Measurements from ENCODE around the gene P2RX2. TPM values are rescaled to one million over a fixed set of nuclear protein-coding genes. Genes with fewer than 3 reads are reported as not detected.

P2RX2 gene
- not detected for total RNA-seq
- under 1 TPM in 2 of 3 donors, not detected in 1; 0.19 to 0.78 TPM for polyA plus RNA-seq
- long read RNA-seq, donor 1, result 0 reads
- long read RNA-seq, donor 2, result 0 reads
- long read RNA-seq, donor 3, result 0 reads
- long read RNA-seq, donor 4, result 0 reads
- long read RNA-seq, donor 5, result 0 reads
- long read RNA-seq, donor 6, result 0 reads
- long read RNA-seq, donor 7, result 0 reads
- long read RNA-seq, donor 8, result 0 reads
- long read RNA-seq, donor 9, result 0 reads
- long read RNA-seq, donor 10, result 0 reads

DNA sequence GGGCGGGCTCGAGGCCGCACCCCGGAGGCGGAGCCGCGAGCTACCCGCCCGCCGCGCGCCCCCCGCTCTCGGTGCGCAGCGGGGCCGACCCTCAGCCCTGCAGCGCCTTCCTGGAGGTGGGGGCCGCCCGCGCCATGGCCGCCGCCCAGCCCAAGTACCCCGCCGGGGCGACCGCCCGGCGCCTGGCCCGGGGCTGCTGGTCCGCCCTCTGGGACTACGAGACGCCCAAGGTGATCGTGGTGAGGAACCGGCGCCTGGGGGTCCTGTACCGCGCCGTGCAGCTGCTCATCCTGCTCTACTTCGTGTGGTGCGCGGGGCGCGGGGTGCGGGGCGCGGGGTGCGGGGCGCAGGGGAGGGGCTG lies at the start of gene P2RX2:
P2RX2 (plus strand) TSS at position 94 of the 361 bp plus-strand sequence; CDS start at position 135, 41 bp downstream.
- intact Hi-C loops (cut with DNase I; ENCODE audit: low total_unique reads), result no loop called here
- 0 to 12% (median 3%) methylated on average over 4 to 49 of the region's 49 CpGs; no CpG with 5 or more reads in 1 of the 5 donors for WGBS, 5 donors
- peaks cover 7 to 46% (median 32%) of the 10 kb centered on the region in 4 donors for H3K4me1 ChIP-seq
- H3K4me3 ChIP-seq, result peak within 1 kb of the TSS; percentile 15 to 35 (median 32)
- DNase-seq, result no peak
- peaks cover 22 to 67% (median 55%) of the 10 kb centered on the region in 3 donors for H3K27me3 ChIP-seq
- H3K9me3 ChIP-seq, result peaks cover 0 to 23% (median 18%) of the 10 kb centered on the region in 4 donors
- H3K36me3 ChIP-seq, result peaks cover 0 to 1% (median under 1%) of the 10 kb centered on the region in 4 donors
- TF ChIP-seq POLR2A (IDR thresholded peaks at IDR 0.05) (no peak), EP300 (IDR thresholded peaks at IDR 0.05) (no peak), POLR2AphosphoS5 (IDR thresholded peaks at IDR 0.05) (no peak)
- TF ChIP-seq, protein P1, sequence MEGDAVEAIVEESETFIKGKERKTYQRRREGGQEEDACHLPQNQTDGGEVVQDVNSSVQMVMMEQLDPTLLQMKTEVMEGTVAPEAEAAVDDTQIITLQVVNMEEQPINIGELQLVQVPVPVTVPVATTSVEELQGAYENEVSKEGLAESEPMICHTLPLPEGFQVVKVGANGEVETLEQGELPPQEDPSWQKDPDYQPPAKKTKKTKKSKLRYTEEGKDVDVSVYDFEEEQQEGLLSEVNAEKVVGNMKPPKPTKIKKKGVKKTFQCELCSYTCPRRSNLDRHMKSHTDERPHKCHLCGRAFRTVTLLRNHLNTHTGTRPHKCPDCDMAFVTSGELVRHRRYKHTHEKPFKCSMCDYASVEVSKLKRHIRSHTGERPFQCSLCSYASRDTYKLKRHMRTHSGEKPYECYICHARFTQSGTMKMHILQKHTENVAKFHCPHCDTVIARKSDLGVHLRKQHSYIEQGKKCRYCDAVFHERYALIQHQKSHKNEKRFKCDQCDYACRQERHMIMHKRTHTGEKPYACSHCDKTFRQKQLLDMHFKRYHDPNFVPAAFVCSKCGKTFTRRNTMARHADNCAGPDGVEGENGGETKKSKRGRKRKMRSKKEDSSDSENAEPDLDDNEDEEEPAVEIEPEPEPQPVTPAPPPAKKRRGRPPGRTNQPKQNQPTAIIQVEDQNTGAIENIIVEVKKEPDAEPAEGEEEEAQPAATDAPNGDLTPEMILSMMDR (IDR thresholded peaks at IDR 0.05), result no peak
- no peak within 1 kb of the TSS for H3K27ac ChIP-seq

DNA sequence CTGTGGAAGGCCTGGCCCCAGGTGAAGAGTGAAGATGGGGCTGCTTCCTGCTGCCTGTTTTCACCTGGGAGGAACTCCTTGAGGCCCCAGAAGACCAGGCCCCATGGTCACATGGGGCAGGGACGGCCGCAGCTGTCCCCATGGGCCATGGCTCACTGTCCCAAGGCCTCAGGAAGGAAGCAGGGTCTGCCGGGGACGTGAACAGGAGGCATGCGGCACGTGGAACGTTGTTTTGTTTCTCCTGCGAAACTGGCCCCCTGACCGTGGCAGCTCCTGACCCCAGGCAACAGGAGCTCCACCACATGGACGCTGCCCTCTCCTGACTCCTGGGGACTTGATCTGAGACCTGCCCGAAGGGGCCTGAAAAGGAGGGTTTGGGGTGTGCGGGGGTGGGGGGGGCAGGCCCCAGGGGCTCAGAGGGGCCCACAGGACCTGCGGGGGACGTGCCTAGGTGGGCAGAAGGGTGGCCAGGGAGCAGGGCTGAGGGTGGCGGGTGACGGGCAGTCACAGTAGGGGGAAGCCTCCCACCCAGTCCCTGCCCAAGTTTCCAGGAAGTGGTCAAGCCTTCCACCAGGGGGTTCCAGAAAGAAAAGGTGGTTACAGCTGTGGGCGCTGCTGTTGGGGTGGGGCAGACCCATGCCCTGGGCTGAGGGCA lies 49.6 kb upstream of the P2RX2 start:
- no peaks in the 10 kb centered on the region for H3K9me3 ChIP-seq
- no peak for DNase-seq
- H3K4me1 ChIP-seq, result peaks cover 4 to 14% (median 10%) of the 10 kb centered on the region in 4 donors
- 89 to 92% (median 90%) methylated on average over 9 to 17 of the region's 17 CpGs for WGBS, 5 donors
- intact Hi-C loops (cut with DNase I; ENCODE audit: low total_unique reads), result no loop called here
- H3K27me3 ChIP-seq, result no peaks in the 10 kb centered on the region
- TF ChIP-seq POLR2AphosphoS5 (IDR thresholded peaks at IDR 0.05) (no peak), EP300 (IDR thresholded peaks at IDR 0.05) (no peak), POLR2A (IDR thresholded peaks at IDR 0.05) (no peak)
- TF ChIP-seq, protein P1 (IDR thresholded peaks at IDR 0.05), result no peak
- H3K27ac ChIP-seq, result no peak overlapping the region
- H3K36me3 ChIP-seq, result peaks cover 0 to 85% (median 65%) of the 10 kb centered on the region in 4 donors
- no peak overlapping the region for H3K4me3 ChIP-seq

DNA sequence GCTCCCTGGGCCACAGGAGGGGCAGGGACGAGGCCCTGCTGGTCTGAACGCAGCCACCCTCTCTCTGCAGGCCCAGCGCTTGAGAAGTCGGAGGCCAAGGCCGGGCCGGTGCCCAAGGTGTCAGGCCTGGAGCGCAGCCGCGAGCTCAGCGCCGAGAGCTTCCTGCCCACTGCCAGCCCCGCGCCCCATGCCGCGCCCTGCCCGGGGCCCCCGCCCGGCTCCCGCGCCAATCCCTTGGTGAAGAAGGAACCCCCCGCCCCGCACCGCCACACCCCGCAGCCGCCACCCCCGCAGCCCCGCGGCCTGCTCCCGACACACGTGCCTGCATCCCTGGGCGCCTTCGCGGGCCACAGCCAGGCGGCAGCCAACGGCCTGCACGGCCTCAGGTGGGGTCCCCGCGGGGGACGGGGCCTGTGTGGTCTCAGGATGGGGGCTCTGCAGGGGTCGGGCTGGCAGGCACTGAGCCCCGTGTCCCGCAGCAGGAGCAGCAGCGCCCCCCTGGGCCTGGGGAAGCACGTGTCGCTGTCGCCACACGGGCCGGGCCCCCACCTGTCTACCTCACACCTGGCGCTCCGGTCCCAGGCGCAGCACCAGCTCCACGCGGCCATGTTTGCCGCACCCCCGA lies 48.6 kb upstream of the P2RX2 start:
- TF ChIP-seq POLR2A (IDR thresholded peaks at IDR 0.05) (no peak), EP300 (IDR thresholded peaks at IDR 0.05) (no peak), POLR2AphosphoS5 (IDR thresholded peaks at IDR 0.05) (no peak)
- TF ChIP-seq, protein P1 (IDR thresholded peaks at IDR 0.05), result no peak

DNA sequence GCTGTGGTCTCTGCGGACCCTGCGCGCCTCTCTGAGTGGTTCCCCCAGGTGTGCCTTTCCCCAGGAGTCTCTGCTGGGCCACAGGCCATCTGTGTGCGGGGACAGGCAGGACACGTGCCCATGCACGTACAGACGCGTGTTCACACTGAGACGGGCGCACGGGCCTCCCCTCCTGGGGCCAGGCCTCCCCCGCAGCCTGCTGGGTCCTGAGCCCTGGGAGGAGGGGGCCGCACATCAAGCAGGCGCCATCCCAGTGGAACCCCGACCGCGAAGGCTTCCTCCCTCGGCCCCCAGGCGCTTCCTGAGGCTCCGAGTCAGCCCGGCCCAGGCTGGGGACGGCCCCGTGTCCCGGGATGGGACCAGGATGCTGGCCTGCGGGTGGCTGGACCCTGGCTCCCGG lies 47.9 kb upstream of the P2RX2 start:
- WGBS, 5 donors, result 93 to 98% (median 98%) methylated on average over 3 to 26 of the region's 26 CpGs
- DNase-seq, result no peak
- intact Hi-C loops (cut with DNase I; ENCODE audit: low total_unique reads), result no loop called here
- Histone ChIP-seq H3K9me3 (no peaks in the 10 kb centered on the region), H3K4me3 (no peak overlapping the region), H3K36me3 (peaks cover 8 to 94% (median 76%) of the 10 kb centered on the region in 4 donors), H3K4me1 (peaks cover 4 to 14% (median 10%) of the 10 kb centered on the region in 4 donors), H3K27me3 (no peaks in the 10 kb centered on the region), H3K27ac (no peak overlapping the region)
- TF ChIP-seq, protein P1 (IDR thresholded peaks at IDR 0.05), result no peak
- no peak for TF ChIP-seq POLR2AphosphoS5 (IDR thresholded peaks at IDR 0.05)

More for the DNA sequence above, 48.6 kb upstream of the P2RX2 start:
- 95 to 97% (median 96%) methylated on average over 16 to 55 of the region's 55 CpGs for WGBS, 5 donors
- no peak for DNase-seq
- intact Hi-C loops (cut with DNase I; ENCODE audit: low total_unique reads), result no loop called here
- H3K4me1 ChIP-seq, result peaks cover 4 to 14% (median 10%) of the 10 kb centered on the region in 4 donors
- H3K27me3 ChIP-seq, result no peaks in the 10 kb centered on the region
- H3K36me3 ChIP-seq, result peaks cover 5 to 94% (median 73%) of the 10 kb centered on the region in 4 donors
- H3K4me3 ChIP-seq, result no peak overlapping the region
- no peaks in the 10 kb centered on the region for H3K9me3 ChIP-seq
- no peak overlapping the region for H3K27ac ChIP-seq
